Inflammatory macrophage (primary cell): ENCODE results near the gene CFAP61.
"Not testable (repeated sequence)": the region's sequence is repeated elsewhere in the genome, so short reads cannot be mapped to it uniquely, and the experiment has no call there.

Experiments used
- DNase-seq, 2 donors: peaks; one replicate each; pipeline ENCODE4 v3.0.0-alpha.2; 2020 to 2022

Gene CFAP61

DNA sequence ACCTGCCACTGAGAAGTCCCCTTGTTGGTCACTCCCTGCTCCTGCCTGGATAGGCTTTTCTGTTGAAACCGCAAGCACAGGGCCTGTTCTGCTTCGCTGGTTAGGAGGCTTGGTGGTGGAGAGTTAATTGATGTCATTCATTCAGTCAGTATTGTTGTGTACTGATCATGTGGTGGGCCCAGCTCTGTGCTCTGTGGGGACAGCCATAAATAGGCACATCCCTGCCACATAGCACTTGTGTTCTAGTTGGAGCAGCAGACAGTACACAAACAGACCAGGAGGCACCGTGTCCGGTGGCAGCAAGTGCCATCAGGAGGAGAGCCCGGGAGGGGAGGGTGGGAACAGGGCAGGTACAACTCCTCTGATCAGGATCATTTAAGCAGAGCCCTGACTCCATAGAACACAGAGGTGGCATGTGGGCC is 160.4 kb downstream of the CFAP61 start:
- DNase-seq, result no peak

DNA sequence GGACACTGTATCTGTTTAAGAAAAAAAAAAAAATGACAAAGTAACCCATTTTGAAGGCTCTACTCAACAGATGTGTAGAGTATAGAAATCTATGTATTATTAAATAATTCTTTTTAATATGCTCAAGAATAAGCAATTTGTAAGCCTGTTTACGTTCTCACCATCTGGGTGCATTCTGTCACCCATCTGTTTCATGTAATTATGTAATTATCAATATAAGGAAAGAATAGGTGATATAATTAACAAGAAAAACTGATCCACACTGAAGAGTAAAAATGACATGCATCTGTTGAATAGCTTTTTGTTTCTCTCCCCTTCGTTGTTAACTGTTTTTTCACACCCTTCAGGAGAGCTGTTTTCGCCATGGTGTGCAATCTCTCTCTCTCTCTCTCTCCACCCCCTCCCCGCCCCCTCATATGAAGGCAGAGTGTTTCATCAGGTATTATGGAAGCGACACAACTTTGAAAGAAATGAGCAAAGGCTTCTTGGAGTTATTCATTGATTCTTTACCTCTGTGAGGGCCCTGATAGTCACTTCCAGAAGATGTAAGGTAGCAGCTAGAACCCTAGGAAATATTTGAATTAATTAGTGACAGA is 161.3 kb downstream of the CFAP61 start:
- DNase-seq, result no peak

GRCh38 chr20:20214757-20215275 is 162.5 kb downstream of the CFAP61 start:
- no peak for DNase-seq

GRCh38 chr20:20215976-20216727 is 163.8 kb downstream of the CFAP61 start:
- DNase-seq, result no peak

DNA sequence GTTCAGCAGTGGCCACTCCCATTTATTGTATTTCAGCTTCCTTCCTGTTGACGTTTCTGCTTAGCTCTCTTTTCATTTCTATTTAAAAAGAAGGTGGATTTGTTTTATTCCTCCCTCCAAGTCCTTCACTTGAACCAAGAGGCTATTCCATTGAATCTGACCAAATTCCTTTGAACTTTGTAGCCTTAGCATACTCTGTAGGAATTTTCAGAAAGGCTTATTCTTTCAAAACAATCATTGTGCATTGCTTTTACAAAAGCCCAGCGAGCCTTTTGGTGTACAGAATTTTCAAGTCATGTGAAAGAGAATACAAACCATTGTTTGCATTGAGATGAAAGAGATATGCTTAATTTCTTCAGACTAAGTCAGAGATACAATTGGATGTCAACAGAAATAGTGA is 164.6 kb downstream of the CFAP61 start:
- DNase-seq, result no peak

GRCh38 chr20:20217621-20218020 is 165.3 kb downstream of the CFAP61 start:
- DNase-seq, result no peak

- DNase-seq, result not testable (repeated sequence)
Observed at GRCh38 chr20:20218106-20218505, 165.8 kb downstream of the CFAP61 start.

DNA sequence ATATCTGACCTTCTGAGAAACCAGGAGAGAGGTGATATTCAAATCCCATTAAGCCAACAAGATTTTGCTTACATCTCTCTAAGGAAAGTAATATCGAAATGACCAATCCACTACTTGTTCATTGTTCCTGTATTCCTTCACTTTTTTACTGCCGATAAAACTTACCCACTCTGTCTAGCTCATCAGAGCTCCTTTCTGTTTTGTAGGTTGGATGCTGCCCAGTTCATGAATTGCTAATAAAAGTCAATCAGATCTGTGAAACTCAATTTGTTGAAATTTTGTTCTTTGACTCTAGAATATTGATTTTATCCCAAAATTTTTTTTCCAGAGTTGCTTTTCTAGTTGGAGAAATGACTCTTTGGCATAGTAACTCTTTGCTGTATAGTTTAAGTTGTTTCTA is 166.7 kb downstream of the CFAP61 start:
- DNase-seq, result no peak

GRCh38 chr20:20220134-20220533 is 167.8 kb downstream of the CFAP61 start:
- no peak for DNase-seq

DNA sequence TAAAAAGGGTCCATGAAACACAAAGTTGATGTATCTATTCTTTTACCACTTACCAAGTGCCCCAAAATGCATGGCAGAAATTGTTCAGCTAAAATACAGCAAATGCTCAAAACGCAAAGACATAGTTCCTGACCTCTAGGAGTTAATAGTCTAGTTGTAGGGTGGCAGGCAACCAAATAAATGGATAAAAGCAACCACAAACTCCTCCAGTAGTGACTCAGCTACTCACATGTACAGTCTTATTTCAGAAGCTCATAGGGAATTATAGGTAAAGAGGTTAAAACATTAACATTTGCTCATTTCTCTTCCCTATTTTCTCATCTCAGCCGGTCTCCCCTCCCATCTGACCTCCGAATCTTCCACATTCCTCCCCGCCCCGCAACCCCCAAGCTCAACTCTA is 171.6 kb downstream of the CFAP61 start:
- no peak for DNase-seq

- no peak for DNase-seq
Observed at GRCh38 chr20:20224806-20225205, 172.5 kb downstream of the CFAP61 start.

DNA sequence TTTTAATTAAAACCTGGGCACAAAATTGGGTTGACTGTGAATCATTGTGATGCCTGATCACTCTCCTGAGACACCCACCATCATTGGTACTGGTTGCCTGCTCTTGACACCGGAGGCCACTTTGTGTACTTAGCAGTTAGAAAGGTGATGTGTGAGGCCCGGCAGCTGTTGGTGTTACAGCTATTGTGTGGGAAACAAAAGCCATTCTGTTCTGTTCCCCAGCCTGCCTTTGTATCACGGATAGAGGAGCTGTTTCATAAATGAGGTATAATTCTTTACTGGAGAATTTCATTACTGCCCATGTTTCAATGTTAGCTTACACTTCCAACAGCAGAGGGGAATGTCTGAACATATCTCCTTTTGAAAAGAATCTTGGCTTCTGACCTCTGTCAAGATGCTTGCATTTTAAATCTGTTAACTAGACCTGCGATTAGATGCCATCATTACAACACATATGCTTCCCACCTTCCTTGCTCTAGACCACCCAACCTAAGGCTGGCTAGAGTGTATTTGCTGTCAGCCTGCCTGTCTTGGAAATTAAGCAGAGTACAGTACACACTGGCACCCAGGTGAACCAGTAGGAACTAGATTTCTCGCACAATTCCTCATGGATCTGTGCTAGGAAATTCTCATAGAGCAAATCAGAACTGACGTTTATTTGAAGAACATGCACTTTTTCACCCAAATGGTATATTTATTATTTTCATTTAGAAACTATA is 173.2 kb downstream of the CFAP61 start:
- no peak for DNase-seq

GRCh38 chr20:20226554-20226953 is 174.2 kb downstream of the CFAP61 start:
- no peak for DNase-seq

DNA sequence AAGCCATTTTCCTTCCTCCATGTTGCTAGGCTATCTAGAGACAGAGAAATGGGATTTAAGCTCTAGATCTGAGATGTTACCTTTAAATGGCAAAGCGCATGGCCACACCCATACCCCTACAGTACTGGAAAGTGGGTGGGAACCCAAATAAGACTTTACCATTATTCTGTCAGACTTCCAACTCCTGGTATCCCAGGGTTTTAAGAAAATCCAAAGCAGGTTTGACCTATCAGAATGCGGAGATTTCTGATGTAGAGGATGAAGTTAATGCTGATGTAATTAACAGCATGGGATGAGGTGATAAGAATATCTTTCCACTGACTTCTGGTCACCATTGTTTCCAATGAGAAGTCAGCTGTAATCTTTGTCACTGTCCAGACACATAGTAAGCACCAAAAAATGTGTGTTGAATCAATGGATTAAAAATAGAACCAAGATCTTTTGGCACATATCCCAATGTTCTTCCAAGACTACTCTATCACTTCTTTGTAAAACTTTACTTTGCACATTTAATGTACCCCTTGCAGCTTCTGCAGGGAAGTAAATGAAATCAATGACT is 174.8 kb downstream of the CFAP61 start:
- no peak for DNase-seq

GRCh38 chr20:20228351-20228750 is 176.0 kb downstream of the CFAP61 start:
- no peak for DNase-seq

DNA sequence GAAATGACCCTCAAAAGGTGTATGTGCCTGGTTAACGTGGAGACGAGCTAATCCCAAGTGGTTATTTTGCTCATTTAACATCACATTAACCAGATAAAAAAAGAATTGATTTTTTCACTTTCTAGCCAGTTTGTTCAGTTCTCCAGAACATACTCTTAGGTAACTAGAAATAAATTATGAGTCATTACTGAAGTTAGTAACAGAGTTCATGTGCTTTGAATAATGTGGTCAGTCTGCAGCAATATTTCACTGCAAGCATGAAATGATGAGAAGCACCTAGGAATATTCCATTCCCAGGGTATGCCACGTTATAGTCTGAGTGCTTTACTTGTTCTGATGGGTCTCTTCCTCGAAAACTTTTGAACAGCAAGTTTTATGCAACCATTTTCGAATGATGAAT is 177.3 kb downstream of the CFAP61 start:
- peak in 1 of 2 donors; percentile 24 for DNase-seq

- DNase-seq, result no peak
Observed at GRCh38 chr20:20230741-20231140, 178.4 kb downstream of the CFAP61 start.

- no peak for DNase-seq
Observed at GRCh38 chr20:20231528-20232298, 179.4 kb downstream of the CFAP61 start.

DNA sequence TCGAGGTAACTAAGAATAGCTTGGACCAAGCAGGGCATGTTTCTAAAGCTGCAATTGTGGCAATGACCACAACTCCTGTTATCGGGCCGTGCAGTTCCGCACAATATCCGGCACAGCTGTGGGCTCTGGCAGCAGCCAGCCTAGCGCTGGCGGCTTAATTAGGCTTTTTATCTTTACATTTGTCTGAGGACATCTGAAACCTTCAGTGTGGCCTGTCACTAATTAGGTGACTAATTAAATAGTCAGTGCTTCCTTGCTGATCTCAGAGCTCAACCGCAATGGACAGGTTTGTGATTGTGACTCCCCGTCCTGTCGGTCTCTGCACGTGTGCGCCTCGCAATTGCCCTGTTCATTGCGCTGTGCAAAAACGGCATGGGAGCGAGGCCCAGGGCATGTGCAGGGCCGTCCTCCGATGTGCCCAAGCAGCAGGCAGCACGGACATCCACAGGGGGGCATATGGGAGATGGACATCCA is 180.7 kb downstream of the CFAP61 start:
- no peak for DNase-seq

GRCh38 chr20:20235681-20236080 is 183.3 kb downstream of the CFAP61 start:
- no peak for DNase-seq

- DNase-seq, result peak; percentile 64 to 68
Observed at GRCh38 chr20:20237093-20237959, 185.0 kb downstream of the CFAP61 start.
